GM19240 (cell line): Measurements from ENCODE around the gene SHLD3.
"Not testable (repeated sequence)": the region's sequence is repeated elsewhere in the genome, so short reads cannot be mapped to it uniquely, and the experiment has no call there.

ENCODE experiments used
- DNase-seq: peaks from one replicate; pipeline ENCODE4 v3.0.0; 2011; ENCODE audit warnings: low spot score; ENCODE audit not compliant: insufficient read length

SHLD3 gene, protein sequence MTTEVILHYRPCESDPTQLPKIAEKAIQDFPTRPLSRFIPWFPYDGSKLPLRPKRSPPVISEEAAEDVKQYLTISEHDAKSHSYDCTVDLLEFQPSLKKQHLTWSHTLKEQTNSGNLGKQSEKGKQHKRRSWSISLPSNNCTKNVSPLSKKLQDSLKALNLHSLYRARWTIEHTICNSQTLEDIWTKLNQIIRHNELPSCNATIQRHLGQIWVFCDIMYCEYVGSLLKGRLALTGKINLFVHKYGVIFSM

DNA sequence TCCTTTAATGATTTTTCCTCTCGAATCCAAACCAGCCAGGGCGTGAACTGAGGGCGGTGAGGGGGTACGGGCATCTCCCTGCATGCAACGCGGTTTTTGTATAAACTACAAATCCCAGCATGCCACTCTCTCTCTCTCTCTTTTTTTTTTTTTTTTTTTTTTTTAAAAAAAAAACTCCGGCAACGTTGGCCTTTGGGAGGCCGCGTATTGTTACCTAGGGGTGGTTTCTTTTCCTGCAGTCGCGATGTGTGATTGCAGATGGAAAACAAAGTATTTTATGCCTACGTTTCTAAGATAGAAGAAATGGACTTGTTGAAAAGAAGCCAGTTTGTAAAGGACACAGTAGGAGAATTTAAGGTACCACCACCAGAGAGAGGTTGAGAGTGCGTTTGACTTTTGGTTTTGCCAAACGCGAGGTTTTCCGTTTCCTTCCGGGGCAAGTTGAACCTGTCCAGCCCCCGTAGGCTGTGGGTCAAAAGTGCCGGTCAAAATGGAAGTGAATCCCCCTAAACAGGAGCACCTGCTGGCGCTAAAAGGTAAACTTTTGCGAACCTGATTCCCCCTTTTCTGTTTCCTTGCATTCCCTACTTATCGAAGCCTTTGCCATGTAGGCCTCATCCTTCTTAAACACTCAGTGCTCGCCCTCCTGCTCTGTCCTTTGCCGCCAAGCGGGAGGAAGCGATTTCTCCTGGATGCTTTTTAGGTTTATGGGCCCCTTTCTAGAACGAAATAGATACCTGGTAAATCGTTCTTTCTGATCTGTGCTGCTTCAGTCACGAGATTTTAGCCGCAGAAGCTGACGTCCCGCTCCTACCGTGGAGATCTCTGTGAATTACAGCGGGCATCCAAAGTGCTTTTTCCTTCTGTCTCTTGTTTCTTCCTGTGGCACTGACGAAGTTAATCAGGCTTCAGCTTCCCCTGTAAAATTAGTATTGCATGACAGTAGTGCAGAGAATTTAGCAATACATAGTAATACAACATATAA is at the start of gene SHLD3, which contains the start of gene TRAPPC13:
Gene SHLD3 (plus strand): TSS at position 457 of the 985 bp plus-strand sequence. CDS start 4,561 bp downstream, outside the sequence.
Gene TRAPPC13 (plus strand): TSS at position 457 of the 985 bp plus-strand sequence. CDS start 34 bp downstream, at position 491.
- DNase-seq: peak; percentile 14

DNA sequence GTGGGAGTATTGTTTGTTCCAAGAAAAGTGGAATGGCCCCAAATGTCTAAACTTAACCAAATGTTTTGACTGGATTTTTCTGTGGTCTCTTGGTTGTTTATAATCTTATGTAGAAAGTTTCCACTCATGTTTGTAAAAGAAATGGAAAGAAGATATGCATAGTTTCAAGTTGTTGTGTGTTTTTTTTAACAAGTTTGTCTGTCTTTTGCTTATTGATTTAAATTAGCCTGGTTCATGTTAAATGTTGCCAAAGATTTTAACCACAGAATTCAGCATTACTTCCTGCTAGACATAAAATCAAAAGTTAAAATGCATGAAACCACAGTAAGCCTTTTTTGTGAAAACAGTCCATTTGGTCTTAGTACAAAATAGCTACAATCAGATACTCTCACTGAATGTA is 47.7 kb upstream of the SHLD3 start:
- DNase-seq: no peak

DNA sequence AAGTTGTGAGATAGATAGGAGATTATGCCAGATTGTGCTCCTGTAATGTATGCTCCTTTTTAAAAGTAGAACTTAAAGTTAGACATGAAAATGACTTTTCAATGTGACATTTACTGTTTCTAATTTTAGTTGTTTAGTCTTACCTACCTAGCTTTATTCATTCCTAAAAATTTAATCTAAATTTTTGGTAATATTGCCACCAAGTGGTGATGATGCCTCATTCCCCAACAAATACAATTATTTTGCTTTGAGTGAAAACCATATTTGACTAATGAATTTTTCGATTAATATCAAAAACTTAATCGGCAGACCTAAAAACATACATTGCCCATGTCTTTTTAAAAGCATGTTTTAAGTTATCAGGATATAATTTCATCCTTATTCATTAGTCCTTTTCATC is 36.1 kb upstream of the SHLD3 start:
- no peak for DNase-seq

DNA sequence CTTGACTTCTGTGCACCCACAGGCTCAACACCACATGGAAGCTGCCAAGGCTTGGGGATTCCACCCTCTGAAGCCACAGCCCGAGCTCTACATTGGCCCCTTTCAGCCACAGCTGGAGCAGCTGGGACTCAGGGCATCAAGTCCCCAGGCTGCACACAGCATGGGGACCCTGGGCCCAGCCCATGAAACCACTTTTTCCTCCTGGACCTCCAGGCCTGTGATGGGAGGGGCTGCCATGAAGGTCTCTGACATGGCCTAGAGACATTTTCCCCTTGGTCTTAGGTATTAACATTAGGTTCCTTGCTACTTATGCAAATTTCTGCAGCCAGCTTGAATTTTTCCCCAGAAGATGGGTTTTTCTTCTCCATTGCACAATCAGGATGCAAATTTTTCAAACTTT is 23.1 kb upstream of the SHLD3 start:
- DNase-seq: not testable (repeated sequence)

DNA sequence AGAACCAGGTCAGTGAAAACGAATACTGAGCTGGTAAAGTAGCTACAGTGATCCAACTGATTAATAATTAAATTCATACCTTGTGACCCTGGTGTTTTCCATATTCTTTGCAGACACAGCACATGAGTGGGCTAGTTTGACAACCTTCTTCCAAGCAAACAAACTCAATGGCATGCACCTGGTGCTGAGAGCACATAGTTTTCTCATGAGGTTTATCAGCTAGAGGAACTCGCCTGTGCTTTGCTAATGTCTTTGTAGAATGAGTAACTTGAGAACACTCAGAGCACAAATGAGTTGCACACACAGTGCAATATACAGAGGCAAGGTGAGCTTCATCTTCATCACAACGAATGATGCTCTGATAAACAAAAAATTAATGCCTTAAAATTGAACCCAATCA is 13.3 kb upstream of the SHLD3 start:
- DNase-seq: no peak

DNA sequence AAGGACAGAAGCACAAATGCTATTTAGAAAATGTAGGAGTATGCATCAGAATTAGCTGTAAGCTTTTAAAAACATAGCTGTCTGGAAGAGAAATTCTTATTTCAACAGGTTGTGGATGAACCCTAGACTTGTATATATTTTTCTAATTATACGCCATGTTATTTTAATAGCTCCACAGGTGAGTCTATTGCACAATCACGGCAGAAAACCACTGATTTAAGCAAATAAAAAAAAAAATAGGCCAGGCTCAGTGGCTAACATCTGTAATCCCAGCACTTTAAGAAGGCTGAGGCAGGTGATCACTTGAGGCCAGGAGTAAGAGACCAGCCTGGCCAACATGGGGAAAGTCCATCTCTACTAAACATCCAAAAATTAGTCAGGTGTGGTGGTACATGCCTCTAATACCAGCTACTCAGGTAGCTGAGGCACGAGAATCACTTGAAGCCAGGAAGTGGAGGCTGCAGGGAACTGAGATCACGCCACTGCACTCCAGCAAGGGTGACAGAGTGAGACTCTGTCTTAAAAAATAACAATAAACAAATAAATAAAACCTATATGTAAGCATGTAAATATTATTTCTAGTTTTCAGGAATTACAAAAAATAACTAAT is 12.4 kb upstream of the SHLD3 start:
- DNase-seq: no peak

DNA sequence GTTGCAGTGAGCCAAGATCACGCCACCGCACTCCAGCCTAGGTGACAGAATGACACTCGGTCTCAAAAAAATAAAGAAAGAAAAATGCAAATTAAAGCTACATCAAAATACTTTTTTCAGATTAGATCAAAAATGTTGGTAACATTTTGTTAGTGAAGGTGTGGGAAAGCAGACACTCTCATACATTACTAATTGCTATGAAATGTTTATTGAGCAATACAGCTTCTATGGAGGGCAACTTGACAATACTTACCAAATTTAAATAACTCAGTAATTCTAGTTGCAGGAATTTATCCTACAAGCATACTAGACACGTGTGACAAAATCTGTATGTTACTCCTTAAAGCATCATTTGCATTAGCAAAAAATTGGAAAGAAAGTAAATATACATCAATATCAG is 4.8 kb upstream of the SHLD3 start:
- DNase-seq: no peak

DNA sequence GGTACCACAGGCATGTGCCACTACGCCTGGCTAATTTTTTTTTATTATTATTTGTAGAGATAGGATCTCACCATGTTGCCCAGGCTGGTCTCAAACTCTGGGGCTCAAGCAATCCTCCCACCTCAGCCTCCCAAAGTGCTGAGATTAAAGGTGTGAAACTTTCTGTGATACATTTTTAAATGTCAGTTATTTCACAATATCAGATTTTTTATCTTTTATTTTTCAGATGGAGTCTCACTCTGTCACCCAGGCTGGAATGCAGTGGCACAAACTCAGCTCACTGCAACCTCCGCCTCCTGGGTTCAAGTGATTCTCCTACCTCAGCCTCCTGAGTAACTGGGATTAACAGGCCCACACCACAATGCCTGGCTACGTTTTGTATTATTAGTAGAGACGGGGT is 2.9 kb upstream of the SHLD3 start:
- DNase-seq: not testable (repeated sequence)

DNA sequence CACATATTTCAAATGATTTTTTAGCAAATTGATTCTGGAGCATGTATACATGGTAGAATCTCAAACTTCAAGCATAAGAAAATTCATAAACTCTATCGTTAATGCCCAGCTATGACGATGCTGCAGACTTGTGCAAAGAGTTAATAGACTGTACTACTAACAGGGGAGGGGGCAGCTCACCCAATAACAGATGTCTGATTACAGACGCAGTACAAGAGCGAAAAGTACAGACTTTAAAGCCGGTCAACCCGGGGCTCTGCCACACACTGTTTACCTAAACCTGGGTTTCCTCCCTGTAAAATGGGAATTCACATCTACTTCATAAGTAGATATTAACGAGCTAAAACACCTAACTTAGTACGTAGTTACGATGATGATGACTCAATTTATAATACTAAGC is 1.3 kb upstream of the SHLD3 start:
- no peak for DNase-seq

DNA sequence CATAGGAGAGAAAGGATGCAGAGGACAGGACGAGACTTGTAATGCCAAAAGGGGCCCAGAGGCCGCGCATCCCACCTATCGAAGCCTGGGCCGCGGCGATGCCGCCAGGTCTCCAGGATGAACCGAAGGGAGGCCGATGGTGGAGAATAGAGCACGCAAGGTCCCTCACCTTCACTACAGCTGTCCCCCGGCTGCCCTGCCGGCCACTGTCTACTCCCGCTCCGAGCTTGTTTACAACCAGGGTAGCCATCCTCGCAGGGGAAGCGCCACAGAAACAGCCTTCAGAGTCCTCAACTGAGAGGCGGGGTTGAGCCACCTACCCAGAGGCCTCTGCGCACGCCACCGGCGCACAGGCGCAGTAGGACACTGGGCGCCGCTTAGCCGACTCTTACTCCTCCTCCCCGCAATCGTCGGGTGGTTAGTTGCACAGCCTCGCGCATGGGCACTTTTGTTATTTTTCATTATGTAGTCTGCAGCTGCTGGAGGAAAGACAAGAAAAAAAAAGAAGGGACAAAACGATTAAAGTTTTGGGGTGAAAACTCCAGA is 729 bp upstream of the SHLD3 start, which contains the start of gene TRIM23:
Gene TRIM23 (minus strand): TSS at position 309 of the 546 bp plus-strand sequence. CDS start 59 bp downstream, at position 250.
- DNase-seq: peak; percentile 62

DNA sequence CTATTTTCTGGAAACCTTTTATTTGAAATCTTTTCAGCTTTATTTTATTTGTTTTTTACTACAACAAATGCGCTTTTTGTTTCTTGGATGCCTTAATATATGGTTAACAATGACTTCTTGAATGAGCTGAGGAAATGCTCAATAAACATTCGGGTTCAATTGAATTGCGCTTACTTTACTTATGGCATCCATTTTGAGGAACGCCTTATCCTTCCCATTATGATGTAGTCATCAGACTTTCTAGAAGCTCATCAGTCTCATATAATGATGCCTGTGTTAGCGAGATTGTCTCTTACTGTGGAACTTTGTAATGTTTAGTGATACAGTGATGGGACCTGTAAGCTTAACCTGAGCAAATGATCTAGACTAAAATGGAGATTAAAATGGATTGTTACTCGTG is 916 bp downstream of the SHLD3 start:
- DNase-seq: no peak

DNA sequence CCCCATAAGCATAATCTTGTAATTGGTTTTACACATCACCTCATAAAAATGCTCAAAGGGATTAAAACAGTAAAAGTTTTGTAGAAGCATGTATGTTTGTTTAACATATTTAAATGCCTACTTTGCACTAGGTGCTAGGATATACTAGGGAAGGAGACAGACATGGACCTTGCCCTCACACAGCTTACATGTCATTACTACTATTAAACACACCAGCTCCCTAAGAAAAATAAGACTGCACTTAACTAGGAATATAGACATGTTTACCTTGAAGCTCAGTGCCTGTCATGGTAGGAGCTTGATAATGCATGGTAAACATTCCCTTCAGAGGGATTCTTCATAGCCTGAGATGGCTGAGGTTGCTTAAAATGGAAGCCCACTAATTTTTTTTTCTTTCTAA is 6.2 kb downstream of the SHLD3 start:
- no peak for DNase-seq

DNA sequence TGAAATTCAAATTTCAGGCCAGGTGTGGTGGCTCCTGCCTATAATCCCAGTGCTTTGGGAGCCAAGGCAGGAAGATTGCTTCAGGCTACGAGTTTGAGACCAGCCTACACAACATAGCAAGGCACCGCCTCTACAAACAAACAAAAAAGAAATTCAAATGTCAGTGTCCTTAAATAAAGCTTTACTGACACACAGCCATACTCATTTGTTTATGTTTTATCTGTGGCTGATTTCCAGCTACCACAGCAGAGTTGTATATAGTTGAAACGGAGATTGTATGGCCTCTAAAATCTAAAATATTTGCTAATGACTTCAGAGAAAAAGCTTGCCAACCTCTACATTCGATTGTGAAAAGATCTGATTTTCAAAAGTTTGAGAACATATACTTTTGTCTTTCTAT is 15.4 kb downstream of the SHLD3 start:
- DNase-seq: no peak

DNA sequence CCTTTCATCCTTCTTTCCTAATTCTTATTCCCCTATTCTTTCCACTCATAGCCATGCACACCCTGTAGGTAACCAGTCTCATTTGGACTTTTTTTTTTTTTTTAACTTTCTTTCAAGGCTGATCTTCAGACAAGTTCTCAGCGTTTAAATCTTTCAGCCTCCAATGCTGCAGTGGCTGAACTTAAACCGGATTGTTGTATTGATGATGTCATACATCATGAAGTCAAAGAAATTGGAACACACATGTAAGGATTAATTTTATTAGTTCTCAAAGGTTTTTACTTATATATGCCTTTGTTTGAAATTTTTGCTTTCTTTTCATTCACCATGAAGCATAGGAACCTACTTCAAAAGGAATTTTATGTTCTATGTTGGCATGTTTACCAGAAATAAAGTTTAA is 22.1 kb downstream of the SHLD3 start:
- no peak for DNase-seq

DNA sequence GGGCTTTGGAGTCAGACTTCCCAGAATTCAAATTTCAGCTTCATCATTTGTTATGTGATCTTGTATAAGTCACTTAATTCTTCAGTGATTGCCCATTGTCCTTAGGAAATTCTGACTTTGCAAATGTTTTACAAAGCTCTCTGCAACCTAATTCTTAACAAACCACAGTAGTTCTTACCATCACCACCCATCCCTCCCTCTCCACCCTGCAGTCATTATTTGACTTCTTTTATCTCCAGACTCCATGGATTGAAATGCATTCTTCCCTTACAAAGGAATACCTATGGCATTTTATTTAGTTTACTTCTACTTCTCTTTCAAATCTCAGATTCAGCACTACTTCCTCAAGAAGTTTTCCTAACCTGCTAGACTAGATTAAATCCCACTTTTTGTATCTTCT is 23.1 kb downstream of the SHLD3 start:
- DNase-seq: no peak

DNA sequence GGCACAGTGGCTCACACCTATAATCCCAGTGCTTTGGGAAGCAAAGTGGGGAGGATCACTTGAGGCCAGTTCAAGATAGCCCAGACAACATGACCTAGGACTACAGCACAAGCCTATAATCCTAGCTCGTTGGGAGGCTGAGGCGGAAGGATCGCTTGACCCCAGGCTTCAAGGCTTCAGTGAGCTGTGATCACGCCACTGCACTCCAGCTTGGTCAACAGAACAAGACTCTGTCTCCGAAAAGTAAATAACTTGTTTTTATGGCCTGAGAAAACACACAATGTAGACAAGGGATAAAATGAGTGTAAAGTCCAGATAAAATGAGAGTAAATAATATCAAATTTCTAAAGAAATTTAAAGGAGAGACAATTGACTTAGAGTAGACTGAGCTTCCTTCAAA is 26.3 kb downstream of the SHLD3 start:
- no peak for DNase-seq

DNA sequence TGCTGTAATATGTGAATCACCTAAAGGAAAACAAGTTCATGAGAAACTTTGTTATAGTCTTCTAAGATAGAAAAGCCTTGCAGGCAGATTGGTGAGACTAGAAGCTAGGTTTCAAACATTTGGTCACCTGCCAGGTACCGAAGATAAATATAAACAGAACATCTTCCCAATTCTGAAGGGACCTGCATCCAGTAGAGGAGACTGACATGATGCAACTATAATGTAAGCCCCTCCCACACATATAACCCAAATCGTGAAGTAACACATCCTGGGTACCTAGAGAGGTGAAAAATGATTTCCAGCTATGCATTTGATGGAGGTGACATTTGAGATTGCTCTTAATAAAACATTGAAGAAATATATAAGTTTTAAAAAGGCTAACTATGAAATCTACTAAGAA is 29.9 kb downstream of the SHLD3 start:
- no peak for DNase-seq

DNA sequence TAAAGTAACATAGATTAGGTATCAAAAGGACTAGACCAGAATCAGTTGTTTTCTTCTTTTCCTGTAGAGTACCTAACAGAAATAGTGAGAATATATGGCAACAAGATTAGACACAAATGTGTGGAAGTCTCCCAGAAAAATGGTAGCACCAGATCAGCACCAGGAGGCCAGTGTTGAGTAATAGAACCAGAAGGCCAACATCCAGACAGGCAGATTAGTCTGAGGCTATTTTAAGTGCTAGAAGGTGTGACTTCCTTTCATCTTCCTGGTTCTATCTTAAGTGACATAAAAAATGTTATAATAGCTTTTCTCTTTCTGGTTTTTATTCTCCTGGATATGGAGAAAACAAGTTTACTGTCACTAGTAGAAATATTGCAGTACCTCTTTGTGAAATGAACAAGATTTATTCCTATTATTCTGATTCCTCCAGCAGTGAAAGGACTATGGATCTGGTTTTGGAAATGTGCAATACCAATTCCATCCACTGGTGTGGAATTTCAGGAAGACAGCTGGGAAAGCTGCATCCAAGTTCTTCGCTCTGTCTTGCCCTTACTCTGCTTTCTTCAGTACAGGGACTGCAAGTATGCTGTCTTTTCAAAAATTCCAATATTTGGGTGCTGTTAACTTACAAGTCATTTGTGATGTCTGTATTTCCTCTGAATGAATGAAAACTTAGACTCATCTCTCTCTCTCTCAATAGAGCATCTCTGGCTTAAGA is 39.1 kb downstream of the SHLD3 start:
- no peak for DNase-seq

DNA sequence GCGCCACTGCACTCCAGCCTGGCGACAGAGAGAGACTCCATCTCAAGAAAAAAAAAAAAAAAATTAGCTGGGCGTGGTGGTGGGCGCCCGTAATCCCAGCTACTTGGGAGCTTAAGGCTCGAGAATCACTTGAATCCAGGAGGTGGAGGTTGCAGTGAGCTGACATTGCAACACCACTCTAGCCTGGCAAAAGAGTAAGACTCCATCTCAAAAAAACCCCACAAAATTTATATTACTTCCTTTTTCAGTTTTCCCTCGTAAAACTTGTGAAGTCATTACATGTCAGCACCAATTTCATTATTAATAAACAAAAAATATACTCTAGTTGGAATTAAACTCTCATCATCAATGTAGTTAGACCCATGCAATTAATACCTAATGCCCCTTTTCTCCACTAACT is 43.9 kb downstream of the SHLD3 start:
- no peak for DNase-seq

DNA sequence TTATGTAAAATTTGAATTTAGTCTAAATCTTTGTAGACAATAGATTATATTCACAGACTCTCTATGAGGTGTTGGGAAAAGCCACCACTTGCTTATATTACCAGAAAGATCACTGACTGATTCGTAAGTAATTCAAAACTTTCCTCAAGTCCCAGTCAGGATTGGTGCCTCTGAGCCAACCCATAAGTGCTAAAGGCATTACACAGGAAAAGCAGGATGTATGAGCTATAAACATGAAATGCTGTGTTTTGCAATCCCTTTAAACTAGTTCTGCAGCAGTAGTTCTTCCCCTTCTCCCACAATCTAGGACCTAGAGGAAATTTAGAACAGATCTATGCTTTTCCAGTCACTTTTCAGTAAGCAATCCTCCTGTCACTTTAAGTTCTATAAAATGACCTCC is 48.0 kb downstream of the SHLD3 start:
- no peak for DNase-seq

DNA sequence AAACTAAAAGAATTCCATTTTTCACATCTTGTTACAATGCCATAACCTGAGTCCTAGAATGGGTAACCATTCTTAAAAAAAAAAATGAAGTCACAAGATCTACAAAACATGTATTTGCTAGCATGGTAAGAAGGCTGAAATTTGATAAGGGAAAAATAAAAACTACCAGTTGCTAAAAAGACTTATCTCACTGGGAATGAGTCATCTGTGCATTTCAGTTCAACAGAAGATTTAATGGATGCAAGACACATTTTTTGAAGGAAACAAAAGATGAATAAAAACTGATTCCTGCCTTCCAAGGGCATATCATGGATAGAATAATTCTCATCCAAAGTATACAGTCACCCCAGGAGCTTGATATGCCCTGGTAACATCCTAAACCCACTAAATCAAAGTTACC is 49.9 kb downstream of the SHLD3 start:
- no peak for DNase-seq
